MM.1S (cell line): ENCODE measurements around the gene LACRT.
"Not testable (repeated sequence)": the region's sequence is repeated elsewhere in the genome, so short reads cannot be mapped to it uniquely, and the experiment has no call there.

ENCODE experiments used
- DNase-seq: peaks from one replicate; pipeline ENCODE4 v3.0.0-alpha.2; 2015
- H2AFZ ChIP-seq: fragments of 300-600 bp; sonication (generic); 2 replicates; pipeline ENCODE4 v1.6.0; 2016; ENCODE audit warnings: antibody characterized with exemption, low read length
- H3F3A ChIP-seq: fragments of 300-600 bp; sonication (generic); 2 replicates; pipeline ENCODE4 v1.6.1; 2016; ENCODE audit warnings: mild to moderate bottlenecking, antibody characterized with exemption, low read length, moderate library complexity, mixed read lengths; ENCODE audit not compliant: insufficient read depth
- H3K27ac ChIP-seq: fragments of 300-600 bp; sonication (generic); 2 replicates; pipeline ENCODE4 v1.5.1; 2016; ENCODE audit warnings: mild to moderate bottlenecking, low read length
- H3K27me3 ChIP-seq: fragments of 300-600 bp; sonication (generic); replicated peaks from 2 replicates; pipeline ENCODE4 v1.6.0; 2016; ENCODE audit warnings: low read length; ENCODE audit not compliant: insufficient read depth
- H3K36me3 ChIP-seq: fragments of 300-600 bp; sonication (generic); replicated peaks from 2 replicates; pipeline ENCODE4 v1.6.1; 2016; ENCODE audit warnings: mild to moderate bottlenecking, low read length, mixed read lengths; ENCODE audit not compliant: insufficient read depth
- H3K4me1 ChIP-seq: fragments of 300-600 bp; sonication (generic); 2 replicates; pipeline ENCODE4 v1.6.1; 2016; ENCODE audit warnings: low read length, mixed read lengths
- H3K4me2 ChIP-seq: fragments of 300-600 bp; sonication (generic); 2 replicates; pipeline ENCODE4 v1.6.0; 2016; ENCODE audit warnings: low read depth, low read length
- H3K4me3 ChIP-seq: fragments of 300-600 bp; sonication (generic); 2 replicates; pipeline ENCODE4 v1.5.1; 2016; ENCODE audit warnings: low read length, mixed read lengths
- H3K79me2 ChIP-seq: fragments of 300-600 bp; sonication (generic); 2 replicates; pipeline ENCODE4 v1.6.1; 2016; ENCODE audit warnings: mixed run types, low read length, mixed read lengths
- H3K9ac ChIP-seq: fragments of 300-600 bp; sonication (generic); 2 replicates; pipeline ENCODE4 v1.6.1; 2016; ENCODE audit warnings: low read length, mixed read lengths
- H3K9me2 ChIP-seq: fragments of 300-600 bp; sonication (generic); replicated peaks from 2 replicates; pipeline ENCODE4 v1.6.1; 2016; ENCODE audit warnings: mild to moderate bottlenecking, low read length, mixed read lengths; ENCODE audit not compliant: insufficient read depth
- H3K9me3 ChIP-seq: fragments of 300-600 bp; sonication (generic); replicated peaks from 2 replicates; pipeline ENCODE4 v1.6.1; 2016; ENCODE audit warnings: mild to moderate bottlenecking, low read length, mixed read lengths; ENCODE audit not compliant: insufficient read depth
- H4K20me1 ChIP-seq: fragments of 300-600 bp; sonication (generic); 2 replicates; pipeline ENCODE4 v1.6.1; 2016; ENCODE audit warnings: mild to moderate bottlenecking, low read length, moderate library complexity, mixed read lengths; ENCODE audit not compliant: insufficient read depth
- EZH2 ChIP-seq: fragments of 300-600 bp; sonication (generic); optimal IDR thresholded peaks from 2 replicates; pipeline ENCODE3; 2017; ENCODE audit warnings: low read depth, mild to moderate bottlenecking, antibody characterized with exemption, low read length, mixed read lengths
- EZH2phosphoT487 ChIP-seq: fragments of 300-600 bp; sonication (generic); IDR thresholded peaks from 2 replicates; pipeline ENCODE4 v1.6.1; 2018; ENCODE audit warnings: antibody characterized with exemption, low read length
- TF ChIP-seq, protein P1 (sequence below): fragments of 300-600 bp; sonication (generic); IDR thresholded peaks from 2 replicates; pipeline ENCODE4 v1.5.1; 2016; ENCODE audit warnings: antibody characterized with exemption, low read length, mixed read lengths

Gene LACRT

DNA sequence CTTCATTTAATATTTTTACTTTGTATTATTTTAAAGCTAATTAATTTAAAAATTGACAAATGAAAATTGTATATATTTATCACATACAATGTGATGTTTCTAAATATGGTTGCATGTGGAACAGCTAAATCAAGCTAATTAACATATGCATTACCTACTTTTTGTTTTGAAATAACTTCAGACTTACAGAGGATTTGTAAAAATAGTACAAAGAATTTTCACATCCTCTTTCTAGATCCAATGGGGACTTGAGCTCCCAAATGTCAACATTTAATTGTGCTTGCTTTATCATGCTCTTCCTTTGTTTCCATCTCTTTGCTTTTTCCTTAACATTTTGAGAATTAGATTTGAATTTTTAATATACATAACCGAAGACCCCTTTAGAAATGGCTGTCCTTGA is 6.9 kb upstream of the LACRT start:
- no peak overlapping the region for H3K4me3 ChIP-seq
- no peaks in the 10 kb centered on the region for H3K9me2 ChIP-seq
- H2AFZ ChIP-seq = no peak overlapping the region
- no peak overlapping the region for H3K9ac ChIP-seq
- H3K79me2 ChIP-seq = no peaks in the 10 kb centered on the region
- no peaks in the 10 kb centered on the region for H3K36me3 ChIP-seq
- no peaks in the 10 kb centered on the region for H3K9me3 ChIP-seq
- H4K20me1 ChIP-seq = no peaks in the 10 kb centered on the region
- H3K4me2 ChIP-seq = no peak overlapping the region
- no peak for TF ChIP-seq EZH2phosphoT487
- no peak for TF ChIP-seq EZH2
- TF ChIP-seq, protein P1, sequence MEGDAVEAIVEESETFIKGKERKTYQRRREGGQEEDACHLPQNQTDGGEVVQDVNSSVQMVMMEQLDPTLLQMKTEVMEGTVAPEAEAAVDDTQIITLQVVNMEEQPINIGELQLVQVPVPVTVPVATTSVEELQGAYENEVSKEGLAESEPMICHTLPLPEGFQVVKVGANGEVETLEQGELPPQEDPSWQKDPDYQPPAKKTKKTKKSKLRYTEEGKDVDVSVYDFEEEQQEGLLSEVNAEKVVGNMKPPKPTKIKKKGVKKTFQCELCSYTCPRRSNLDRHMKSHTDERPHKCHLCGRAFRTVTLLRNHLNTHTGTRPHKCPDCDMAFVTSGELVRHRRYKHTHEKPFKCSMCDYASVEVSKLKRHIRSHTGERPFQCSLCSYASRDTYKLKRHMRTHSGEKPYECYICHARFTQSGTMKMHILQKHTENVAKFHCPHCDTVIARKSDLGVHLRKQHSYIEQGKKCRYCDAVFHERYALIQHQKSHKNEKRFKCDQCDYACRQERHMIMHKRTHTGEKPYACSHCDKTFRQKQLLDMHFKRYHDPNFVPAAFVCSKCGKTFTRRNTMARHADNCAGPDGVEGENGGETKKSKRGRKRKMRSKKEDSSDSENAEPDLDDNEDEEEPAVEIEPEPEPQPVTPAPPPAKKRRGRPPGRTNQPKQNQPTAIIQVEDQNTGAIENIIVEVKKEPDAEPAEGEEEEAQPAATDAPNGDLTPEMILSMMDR = no peak
- DNase-seq = no peak
- H3K27me3 ChIP-seq = no peaks in the 10 kb centered on the region
- H3F3A ChIP-seq = no peaks in the 10 kb centered on the region
- H3K4me1 ChIP-seq = peaks cover 11% of the 10 kb centered on the region
- H3K27ac ChIP-seq = no peak overlapping the region

DNA sequence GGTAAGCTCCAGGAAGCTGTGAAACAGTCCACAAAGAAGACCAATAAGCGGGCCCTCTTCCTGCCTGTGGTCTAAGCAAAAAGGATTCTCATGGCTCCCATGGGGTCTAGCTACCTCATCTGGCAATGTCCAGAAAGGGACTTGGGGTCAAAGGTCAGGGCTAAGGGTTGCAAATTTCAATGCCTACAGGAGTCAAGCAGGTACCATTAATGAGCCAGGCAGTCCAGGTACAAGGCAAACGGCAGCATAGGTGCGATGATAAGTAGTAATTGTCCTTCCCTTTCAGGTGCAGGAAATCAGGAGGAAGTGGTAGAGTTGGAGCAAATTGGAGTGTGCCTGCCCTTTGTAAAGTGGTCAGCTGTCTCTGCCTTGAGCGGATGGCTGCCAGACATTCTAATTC is 6.4 kb upstream of the LACRT start:
- H3K36me3 ChIP-seq = no peaks in the 10 kb centered on the region
- H3K4me3 ChIP-seq = no peak overlapping the region
- no peaks in the 10 kb centered on the region for H3K9me2 ChIP-seq
- no peaks in the 10 kb centered on the region for H4K20me1 ChIP-seq
- no peaks in the 10 kb centered on the region for H3K79me2 ChIP-seq
- H3K4me2 ChIP-seq = peak overlapping the region; percentile 16; the same call in 1 of the 2 replicates
- H3K27ac ChIP-seq = no peak overlapping the region
- no peak for DNase-seq
- H3K27me3 ChIP-seq = no peaks in the 10 kb centered on the region
- no peaks in the 10 kb centered on the region for H3K9me3 ChIP-seq
- no peak overlapping the region for H2AFZ ChIP-seq
- H3F3A ChIP-seq = no peaks in the 10 kb centered on the region
- H3K4me1 ChIP-seq = peaks cover 11% of the 10 kb centered on the region
- TF ChIP-seq EZH2 = no peak
- no peak overlapping the region for H3K9ac ChIP-seq

DNA sequence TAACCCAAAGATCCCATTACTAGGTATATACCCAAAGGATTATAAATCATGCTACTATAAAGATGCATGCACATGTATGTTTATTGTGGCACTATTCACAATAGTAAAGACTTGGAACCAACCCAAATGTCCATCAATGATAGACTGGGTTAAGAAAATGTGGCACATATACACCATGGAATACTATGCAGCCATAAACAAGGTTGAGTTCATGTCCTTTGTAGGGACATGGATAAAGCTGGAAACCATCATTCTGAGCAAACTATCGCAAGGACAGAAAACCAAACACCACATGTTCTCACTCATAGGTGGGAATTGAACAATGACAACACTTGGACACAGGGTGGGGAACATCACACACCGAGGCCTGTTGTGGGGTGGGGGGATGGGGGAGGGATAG is 4.4 kb upstream of the LACRT start:
- not testable (repeated sequence) for H3F3A ChIP-seq, H3K36me3 ChIP-seq, H3K27me3 ChIP-seq, H3K4me3 ChIP-seq, H3K9me2 ChIP-seq, H4K20me1 ChIP-seq, DNase-seq, H3K9ac ChIP-seq, H3K27ac ChIP-seq, H3K4me2 ChIP-seq, H3K9me3 ChIP-seq, H2AFZ ChIP-seq, H3K79me2 ChIP-seq
- peaks cover 11% of the 10 kb centered on the region for H3K4me1 ChIP-seq

DNA sequence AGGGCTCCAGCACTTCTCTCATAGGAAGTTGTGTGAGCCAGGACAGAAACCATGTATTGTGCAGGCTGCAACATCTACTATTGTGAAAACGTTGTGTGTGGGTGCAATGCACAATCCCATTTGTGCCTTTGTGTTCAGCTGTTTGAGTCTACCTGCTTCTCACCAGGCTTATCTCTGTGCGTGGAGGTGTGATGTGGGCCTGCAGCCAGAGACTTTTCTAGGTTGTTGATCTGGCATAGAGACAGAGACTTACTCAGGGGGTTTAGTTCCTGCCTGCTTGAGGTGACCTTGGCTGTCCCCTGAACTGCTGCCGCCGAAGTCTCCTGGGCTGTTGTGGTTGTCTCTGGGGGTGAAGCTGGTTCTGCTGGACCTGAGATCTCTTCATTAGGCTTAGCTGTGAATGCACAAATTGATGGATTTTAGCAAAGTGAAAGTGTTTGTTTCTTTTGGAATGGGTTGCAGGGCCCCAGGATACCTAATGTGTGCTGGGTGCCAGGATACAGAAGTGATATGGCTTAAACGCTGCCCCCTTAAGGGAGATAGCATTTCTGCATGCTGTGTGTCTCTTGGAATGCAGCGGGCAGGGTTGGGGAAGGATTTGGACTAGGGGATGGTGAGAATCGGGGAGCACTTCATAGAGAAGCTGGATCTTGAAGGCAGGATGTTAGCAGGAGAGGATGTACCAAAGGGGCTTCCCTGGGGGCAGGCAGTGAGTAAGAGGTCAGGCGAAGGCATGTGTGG is 2.5 kb downstream of the LACRT start:
- no peaks in the 10 kb centered on the region for H3F3A ChIP-seq
- H3K4me2 ChIP-seq = no peak overlapping the region
- no peaks in the 10 kb centered on the region for H3K36me3 ChIP-seq
- H3K4me3 ChIP-seq = no peak overlapping the region
- no peaks in the 10 kb centered on the region for H3K9me3 ChIP-seq
- no peaks in the 10 kb centered on the region for H3K4me1 ChIP-seq
- H3K9ac ChIP-seq = no peak overlapping the region
- no peak overlapping the region for H2AFZ ChIP-seq
- H4K20me1 ChIP-seq = no peaks in the 10 kb centered on the region
- no peak for DNase-seq
- H3K79me2 ChIP-seq = no peaks in the 10 kb centered on the region
- H3K27ac ChIP-seq = no peak overlapping the region
- no peaks in the 10 kb centered on the region for H3K9me2 ChIP-seq
- no peak for TF ChIP-seq EZH2
- TF ChIP-seq, protein P1 = peak; percentile 23
- TF ChIP-seq EZH2phosphoT487 = no peak
- H3K27me3 ChIP-seq = no peaks in the 10 kb centered on the region
